Neural cell (in vitro differentiated cells): ENCODE data around the gene ADIG. TPM values are rescaled to one million over a fixed set of nuclear protein-coding genes. Genes with fewer than 3 reads are reported as not detected.

Experiments
- H2AFZ ChIP-seq: fragments of 200-600, 300-800 bp; sonication (generic), shearing (Covaris generic); 2 replicates; pipeline ENCODE4 v1.6.0; 2014; ENCODE audit warnings: low read depth, mild to moderate bottlenecking, antibody characterized with exemption, low read length, moderate library complexity
- H3F3A ChIP-seq: fragments of 200-600 bp; shearing (Covaris generic); 2 replicates; pipeline ENCODE4 v1.6.1; 2016; ENCODE audit warnings: mild to moderate bottlenecking, moderate library complexity, mixed read lengths, antibody characterized with exemption, low read length; ENCODE audit not compliant: insufficient read depth, poor library complexity, severe bottlenecking
- H3K27ac ChIP-seq: fragments of 200-600, 300-800 bp; sonication (generic), shearing (Covaris generic); 2 replicates; pipeline ENCODE4 v1.5.1; 2014; ENCODE audit warnings: mild to moderate bottlenecking, low read length, moderate library complexity
- H3K27me3 ChIP-seq: fragments of 300-800, 200-600 bp; sonication (generic), shearing (Covaris generic); 2 replicates; pipeline ENCODE4 v1.6.0; 2014; ENCODE audit warnings: mild to moderate bottlenecking, low read depth, low read length, moderate library complexity; ENCODE audit not compliant: insufficient read depth
- H3K36me3 ChIP-seq: fragments of 300-800, 200-600 bp; sonication (generic), shearing (Covaris generic); 2 replicates; pipeline ENCODE4 v1.5.1; 2014; ENCODE audit warnings: mild to moderate bottlenecking, antibody characterized with exemption, low read length, moderate library complexity; ENCODE audit not compliant: insufficient read depth
- H3K4me2 ChIP-seq: fragments of 300-800, 200-600 bp; sonication (generic), shearing (Covaris generic); 2 replicates; pipeline ENCODE4 v1.6.0; 2014; ENCODE audit warnings: mild to moderate bottlenecking, low read length
- H3K4me3 ChIP-seq: fragments of 300-800, 200-600 bp; sonication (generic), shearing (Covaris generic); 2 replicates; pipeline ENCODE4 v1.5.1; 2014; ENCODE audit warnings: mild to moderate bottlenecking, low read length, moderate library complexity
- H3K79me2 ChIP-seq: fragments of 200-600 bp; shearing (Covaris generic); replicated peaks from 2 replicates; pipeline ENCODE4 v1.6.0; 2014; ENCODE audit warnings: mild to moderate bottlenecking, low read length, moderate library complexity; ENCODE audit not compliant: insufficient read depth
- H3K9ac ChIP-seq: fragments of 300-800, 200-600 bp; sonication (generic), shearing (Covaris generic); 2 replicates; pipeline ENCODE4 v1.6.1; 2016; ENCODE audit warnings: mild to moderate bottlenecking, low read length, mixed read lengths
- H3K9me2 ChIP-seq: fragments of 200-600 bp; shearing (Covaris generic); 2 replicates; pipeline ENCODE4 v1.6.1; 2016; ENCODE audit warnings: mild to moderate bottlenecking, low read length, mixed read lengths; ENCODE audit not compliant: insufficient read depth
- H3K9me3 ChIP-seq: fragments of 200-600, 300-800 bp; sonication (generic), shearing (Covaris generic); 2 replicates; pipeline ENCODE4 v1.6.1; 2016; ENCODE audit warnings: mild to moderate bottlenecking, mixed run types, low read length, moderate library complexity, mixed read lengths
- H4K20me1 ChIP-seq: fragments of 200-600 bp; shearing (Covaris generic); 2 replicates; pipeline ENCODE4 v1.6.1; 2016; ENCODE audit warnings: mild to moderate bottlenecking, mixed run types; ENCODE audit not compliant: insufficient read depth
- EP300 ChIP-seq: fragments of 450-650 bp; conservative IDR thresholded peaks from 2 replicates; pipeline ENCODE4 v1.6.1; 2014; ENCODE audit warnings: antibody characterized with exemption, mild to moderate bottlenecking, moderate library complexity; ENCODE audit not compliant: poor library complexity, severe bottlenecking
- EZH2 ChIP-seq: fragments of 200-600, 300-800 bp; shearing (Covaris generic), sonication (generic); IDR thresholded peaks from 2 replicates; pipeline ENCODE4 v1.6.1; 2014; ENCODE audit warnings: antibody characterized with exemption, low read length, borderline replicate concordance, mild to moderate bottlenecking; ENCODE audit not compliant: insufficient read depth, poor library complexity, severe bottlenecking
- MXI1 ChIP-seq: fragments of 450-650 bp; conservative IDR thresholded peaks from 2 replicates; pipeline ENCODE4 v1.6.1; 2014; ENCODE audit warnings: antibody characterized with exemption, mild to moderate bottlenecking; ENCODE audit not compliant: poor library complexity, severe bottlenecking
- POLR2AphosphoS5 ChIP-seq: IDR thresholded peaks from 2 replicates; pipeline ENCODE4 v1.6.1; 2012
- RAD21 ChIP-seq: fragments of 450-650 bp; conservative IDR thresholded peaks from 2 replicates; pipeline ENCODE4 v1.6.1; 2014; ENCODE audit warnings: antibody characterized with exemption, mild to moderate bottlenecking, moderate library complexity
- SMC3 ChIP-seq: fragments of 450-650 bp; conservative IDR thresholded peaks from 2 replicates; pipeline ENCODE4 v1.6.1; 2014; ENCODE audit warnings: antibody characterized with exemption, mild to moderate bottlenecking, moderate library complexity; ENCODE audit not compliant: poor library complexity
- TAF1 ChIP-seq: IDR thresholded peaks from 2 replicates; pipeline ENCODE4 v1.6.1; 2012; ENCODE audit warnings: low read depth
- polyA plus RNA-seq: library from polyadenylated mRNA; depleted of rRNA; stranded (reverse); fragments of >200 nt; gene quantifications from 2 replicates; pipeline ENCODE4 v1.2.3, GENCODE V29; 2014
- TF ChIP-seq, protein P1 (sequence below): IDR thresholded peaks from 2 replicates; pipeline ENCODE4 v1.6.1; 2012; ENCODE audit warnings: borderline replicate concordance
- TF ChIP-seq, protein P2 (sequence below): fragments of 450-650 bp; IDR thresholded peaks from 2 replicates; pipeline ENCODE4 v1.5.1; 2014; ENCODE audit warnings: antibody characterized with exemption, mild to moderate bottlenecking, moderate library complexity; ENCODE audit not compliant: poor library complexity, severe bottlenecking

Gene ADIG
- polyA plus RNA-seq, 1 donor from 2014 or later = not detected

GRCh38 chr20:38603286-38603685, 22.3 kb downstream of the ADIG start:
- Histone ChIP-seq H2AFZ (no peak overlapping the region), H3K27ac (no peak overlapping the region), H3F3A (no peaks in the 10 kb centered on the region), H3K9ac (no peak overlapping the region), H4K20me1 (no peaks in the 10 kb centered on the region), H3K4me2 (no peak overlapping the region), H3K9me3 (no peaks in the 10 kb centered on the region), H3K79me2 (no peaks in the 10 kb centered on the region), H3K4me3 (no peak overlapping the region), H3K36me3 (no peaks in the 10 kb centered on the region), H3K9me2 (no peaks in the 10 kb centered on the region), H3K27me3 (peaks cover 14% of the 10 kb centered on the region)
- no peak for TF ChIP-seq POLR2AphosphoS5
- TF ChIP-seq, protein P1, sequence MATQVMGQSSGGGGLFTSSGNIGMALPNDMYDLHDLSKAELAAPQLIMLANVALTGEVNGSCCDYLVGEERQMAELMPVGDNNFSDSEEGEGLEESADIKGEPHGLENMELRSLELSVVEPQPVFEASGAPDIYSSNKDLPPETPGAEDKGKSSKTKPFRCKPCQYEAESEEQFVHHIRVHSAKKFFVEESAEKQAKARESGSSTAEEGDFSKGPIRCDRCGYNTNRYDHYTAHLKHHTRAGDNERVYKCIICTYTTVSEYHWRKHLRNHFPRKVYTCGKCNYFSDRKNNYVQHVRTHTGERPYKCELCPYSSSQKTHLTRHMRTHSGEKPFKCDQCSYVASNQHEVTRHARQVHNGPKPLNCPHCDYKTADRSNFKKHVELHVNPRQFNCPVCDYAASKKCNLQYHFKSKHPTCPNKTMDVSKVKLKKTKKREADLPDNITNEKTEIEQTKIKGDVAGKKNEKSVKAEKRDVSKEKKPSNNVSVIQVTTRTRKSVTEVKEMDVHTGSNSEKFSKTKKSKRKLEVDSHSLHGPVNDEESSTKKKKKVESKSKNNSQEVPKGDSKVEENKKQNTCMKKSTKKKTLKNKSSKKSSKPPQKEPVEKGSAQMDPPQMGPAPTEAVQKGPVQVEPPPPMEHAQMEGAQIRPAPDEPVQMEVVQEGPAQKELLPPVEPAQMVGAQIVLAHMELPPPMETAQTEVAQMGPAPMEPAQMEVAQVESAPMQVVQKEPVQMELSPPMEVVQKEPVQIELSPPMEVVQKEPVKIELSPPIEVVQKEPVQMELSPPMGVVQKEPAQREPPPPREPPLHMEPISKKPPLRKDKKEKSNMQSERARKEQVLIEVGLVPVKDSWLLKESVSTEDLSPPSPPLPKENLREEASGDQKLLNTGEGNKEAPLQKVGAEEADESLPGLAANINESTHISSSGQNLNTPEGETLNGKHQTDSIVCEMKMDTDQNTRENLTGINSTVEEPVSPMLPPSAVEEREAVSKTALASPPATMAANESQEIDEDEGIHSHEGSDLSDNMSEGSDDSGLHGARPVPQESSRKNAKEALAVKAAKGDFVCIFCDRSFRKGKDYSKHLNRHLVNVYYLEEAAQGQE = no peak
- TF ChIP-seq SMC3 = no peak

DNA sequence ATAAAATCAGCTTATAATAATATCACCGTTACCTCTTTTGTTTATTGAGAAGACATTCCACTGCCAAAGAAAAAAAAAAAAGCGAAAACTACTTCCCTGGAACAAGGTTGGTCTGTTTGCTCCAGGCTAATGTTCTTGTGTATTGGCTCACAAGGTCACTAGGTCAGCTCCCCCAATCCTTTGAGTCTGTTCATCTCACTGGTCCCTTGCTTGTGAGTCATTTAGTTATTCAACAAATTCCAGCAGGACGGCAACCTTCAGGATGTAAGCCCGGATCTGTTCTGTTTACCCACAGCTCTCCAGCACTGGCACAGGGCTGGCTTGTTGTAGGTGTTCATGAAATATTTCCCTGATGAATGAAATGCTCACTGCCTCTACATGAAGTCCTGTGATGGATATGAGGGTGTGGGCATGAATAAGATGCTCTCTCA, 23.9 kb downstream of the ADIG start:
- Histone ChIP-seq H3K27ac (no peak overlapping the region), H3K9me3 (no peaks in the 10 kb centered on the region), H2AFZ (no peak overlapping the region), H3K4me3 (no peak overlapping the region), H3K9me2 (no peaks in the 10 kb centered on the region), H3K9ac (no peak overlapping the region), H3K79me2 (no peaks in the 10 kb centered on the region), H3K36me3 (no peaks in the 10 kb centered on the region), H3K4me2 (no peak overlapping the region), H3K27me3 (peaks cover 14% of the 10 kb centered on the region), H4K20me1 (no peaks in the 10 kb centered on the region), H3F3A (no peaks in the 10 kb centered on the region)
- TF ChIP-seq EP300 (no peak), TAF1 (no peak), MXI1 (no peak), SMC3 (no peak), POLR2AphosphoS5 (no peak), RAD21 (no peak), EZH2 (no peak)
- TF ChIP-seq, protein P1 = no peak
- TF ChIP-seq, protein P2, sequence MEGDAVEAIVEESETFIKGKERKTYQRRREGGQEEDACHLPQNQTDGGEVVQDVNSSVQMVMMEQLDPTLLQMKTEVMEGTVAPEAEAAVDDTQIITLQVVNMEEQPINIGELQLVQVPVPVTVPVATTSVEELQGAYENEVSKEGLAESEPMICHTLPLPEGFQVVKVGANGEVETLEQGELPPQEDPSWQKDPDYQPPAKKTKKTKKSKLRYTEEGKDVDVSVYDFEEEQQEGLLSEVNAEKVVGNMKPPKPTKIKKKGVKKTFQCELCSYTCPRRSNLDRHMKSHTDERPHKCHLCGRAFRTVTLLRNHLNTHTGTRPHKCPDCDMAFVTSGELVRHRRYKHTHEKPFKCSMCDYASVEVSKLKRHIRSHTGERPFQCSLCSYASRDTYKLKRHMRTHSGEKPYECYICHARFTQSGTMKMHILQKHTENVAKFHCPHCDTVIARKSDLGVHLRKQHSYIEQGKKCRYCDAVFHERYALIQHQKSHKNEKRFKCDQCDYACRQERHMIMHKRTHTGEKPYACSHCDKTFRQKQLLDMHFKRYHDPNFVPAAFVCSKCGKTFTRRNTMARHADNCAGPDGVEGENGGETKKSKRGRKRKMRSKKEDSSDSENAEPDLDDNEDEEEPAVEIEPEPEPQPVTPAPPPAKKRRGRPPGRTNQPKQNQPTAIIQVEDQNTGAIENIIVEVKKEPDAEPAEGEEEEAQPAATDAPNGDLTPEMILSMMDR = no peak
